ENCODE results near the gene HIRIP3. TPM values are rescaled to one million over a fixed set of nuclear protein-coding genes. Genes with fewer than 3 reads are reported as not detected.

Gene HIRIP3
- total and polyA plus RNA-seq, 2 of the 13 experiments (the other 11 are each of a cell fraction or from before 2014, with no cell fraction given) = 12.6 to 17.2 TPM

GRCh38 chr16:29973384-29974246 lies 21.8 kb downstream of the HIRIP3 start, which contains the start of gene TAOK2 (continued):
- no peak for TF ChIP-seq REXO4 (CRISPR knock-in tag; IDR thresholded peaks at IDR 0.05; ENCODE audit: borderline replicate concordance)
- TF ChIP-seq KLF11 (CRISPR knock-in tag; IDR thresholded peaks at IDR 0.05) = no peak
- 0 out of 2 replicates have a peak, but pooled peaks have one; percentile 52 for TF ChIP-seq ZNF33B (CRISPR knock-in tag; IDR thresholded peaks at IDR 0.05)
- TF ChIP-seq ZBTB34 (CRISPR knock-in tag; IDR thresholded peaks at IDR 0.05) = peak; percentile 11; the same call in 1 of the 2 replicates
- TF ChIP-seq ZBTB2 (CRISPR knock-in tag; IDR thresholded peaks at IDR 0.05; ENCODE audit: low read depth) = peak; percentile 91
- peak; percentile 83 for TF ChIP-seq ZNF18 (CRISPR knock-in tag; IDR thresholded peaks at IDR 0.05; ENCODE audit: insufficient replicate concordance)
- TF ChIP-seq TIGD3 (CRISPR knock-in tag; IDR thresholded peaks at IDR 0.05; ENCODE audit: borderline replicate concordance) = 0 out of 2 replicates have a peak, but pooled peaks have one; percentile 61
- no peak for TF ChIP-seq ZFP36 (IDR thresholded peaks at IDR 0.05; ENCODE audit: borderline replicate concordance, low read depth, low read length, partially characterized antibody)
- peak; percentile 5 for TF ChIP-seq RAD21 (CRISPR knock-in tag; IDR thresholded peaks at IDR 0.05)
- no peak for TF ChIP-seq PLRG1 (conservative IDR thresholded peaks at IDR 0.05)
- TF ChIP-seq POLR2A (IDR thresholded peaks at IDR 0.05; ENCODE audit: insufficient read depth in 1 of 2, low read depth in 2 of 2, low read length in 2 of 2) = peak; percentile 72 to 89
- TF ChIP-seq RBM22 (optimal IDR thresholded peaks at IDR 0.05; ENCODE audit: low read length) = peak; percentile 81
- peak; percentile 65 for TF ChIP-seq NFYC (CRISPR knock-in tag; IDR thresholded peaks at IDR 0.05)
- no peak for TF ChIP-seq STAT6 (CRISPR knock-in tag; IDR thresholded peaks at IDR 0.05; ENCODE audit: borderline replicate concordance)
- TF ChIP-seq GATAD1 (CRISPR knock-in tag; IDR thresholded peaks at IDR 0.05) = peak; percentile 81
- TF ChIP-seq MNT (IDR thresholded peaks at IDR 0.05) = peak; percentile 84
- TF ChIP-seq GATA4 (IDR thresholded peaks at IDR 0.05; ENCODE audit: borderline replicate concordance, low read depth) = peak; percentile 75
- TF ChIP-seq MTA1 (CRISPR knock-in tag; IDR thresholded peaks at IDR 0.05; ENCODE audit: borderline replicate concordance) = peak; percentile 73; the same call in 1 of the 2 replicates
- TF ChIP-seq POLR2AphosphoS5 (IDR thresholded peaks at IDR 0.05; ENCODE audit: low read depth, low read length) = peak; percentile 98

All from HepG2 (cell line).